Measurements from ENCODE around the gene EIF4A3.

DNA sequence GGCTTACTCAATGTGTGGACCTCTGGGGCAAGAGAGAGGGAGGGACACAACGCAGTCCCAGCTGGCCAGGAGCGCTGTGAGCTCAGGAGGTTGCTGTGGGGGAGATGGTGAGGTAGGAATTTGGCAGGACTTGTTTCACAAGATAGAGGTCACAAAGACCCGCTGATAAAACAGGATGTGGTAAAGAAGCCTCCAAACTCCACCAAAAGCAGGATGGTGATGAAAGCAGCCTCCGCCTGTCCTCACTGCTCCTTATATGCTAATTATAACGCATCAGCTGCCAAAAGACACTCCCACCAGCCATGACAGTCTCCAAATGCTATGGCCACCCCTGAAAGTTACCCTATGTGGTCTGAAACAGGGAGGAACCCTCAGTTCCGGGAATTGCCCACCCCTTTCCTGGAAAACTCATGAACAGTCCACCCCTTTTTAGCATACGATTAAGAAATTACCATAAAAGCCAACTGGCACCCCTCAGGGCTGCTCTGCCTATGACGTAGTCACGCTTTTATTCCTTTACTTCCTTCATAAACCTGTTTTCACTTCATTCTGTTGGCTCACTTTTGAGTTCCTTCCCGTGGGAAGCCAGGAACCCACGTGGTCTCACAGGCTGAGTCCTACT, 5.3 kb upstream of the EIF4A3 start:
- TF ChIP-seq CTCF (IDR thresholded peaks at IDR 0.05) (no peak), POLR2A (IDR thresholded peaks at IDR 0.05) (no peak)

All from esophagus squamous epithelium (tissue), 4 donors.